Femur (tissue), 1 donor: ENCODE data around the gene MCF2L2.
"Not testable (repeated sequence)": the region's sequence is repeated elsewhere in the genome, so short reads cannot be mapped to it uniquely, and the experiment has no call there.

Experiments used
- DNase-seq: peaks from one replicate; pipeline ENCODE4 v3.0.0-alpha.2; 2017

The MCF2L2 gene

DNA sequence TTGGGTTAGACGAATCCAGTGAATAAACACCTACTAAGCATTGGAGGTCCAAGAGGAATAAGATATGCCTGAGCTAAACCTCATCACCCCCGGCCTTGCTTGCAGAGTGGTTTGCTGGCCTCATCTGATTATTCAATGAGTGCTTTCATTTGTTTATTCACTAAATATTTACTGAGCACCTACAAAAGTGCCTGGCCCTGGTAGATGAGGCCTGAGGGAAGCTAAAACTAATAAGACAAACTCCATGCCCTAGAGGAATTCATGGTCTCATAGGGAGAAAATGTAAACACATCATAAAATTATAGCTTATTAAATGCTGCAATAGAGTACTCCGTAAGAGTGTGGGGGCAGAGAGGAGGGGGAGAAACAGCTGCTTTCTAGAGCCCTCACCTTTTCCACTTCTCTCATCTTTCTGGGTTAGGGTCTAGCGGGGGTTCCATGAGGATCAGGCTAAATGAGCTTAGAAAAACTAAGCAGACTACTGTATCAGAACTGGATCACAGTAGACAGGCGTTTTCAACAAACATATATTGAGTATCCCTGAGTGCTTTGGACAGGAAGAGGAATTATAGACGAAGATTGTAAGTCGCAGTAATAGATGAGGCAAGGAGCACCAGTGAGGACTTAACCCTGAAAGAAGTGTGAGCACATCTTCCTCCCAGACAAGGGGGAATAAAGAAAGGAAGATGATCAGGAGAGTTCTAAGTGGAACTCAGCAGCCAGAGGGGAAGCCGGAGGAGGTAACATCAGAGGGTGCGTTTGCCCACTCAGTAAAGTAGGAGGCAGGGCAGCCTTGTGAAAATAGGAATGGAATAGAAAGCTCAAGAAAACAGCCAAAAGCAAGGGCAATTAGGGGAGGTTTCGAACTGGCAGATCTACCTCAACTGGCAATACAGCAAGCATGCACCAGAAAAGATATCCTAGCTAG is 234.4 kb downstream of the MCF2L2 start:
- DNase-seq = no peak

GRCh38 chr3:183192650-183193300 is 235.6 kb downstream of the MCF2L2 start:
- DNase-seq = no peak

DNA sequence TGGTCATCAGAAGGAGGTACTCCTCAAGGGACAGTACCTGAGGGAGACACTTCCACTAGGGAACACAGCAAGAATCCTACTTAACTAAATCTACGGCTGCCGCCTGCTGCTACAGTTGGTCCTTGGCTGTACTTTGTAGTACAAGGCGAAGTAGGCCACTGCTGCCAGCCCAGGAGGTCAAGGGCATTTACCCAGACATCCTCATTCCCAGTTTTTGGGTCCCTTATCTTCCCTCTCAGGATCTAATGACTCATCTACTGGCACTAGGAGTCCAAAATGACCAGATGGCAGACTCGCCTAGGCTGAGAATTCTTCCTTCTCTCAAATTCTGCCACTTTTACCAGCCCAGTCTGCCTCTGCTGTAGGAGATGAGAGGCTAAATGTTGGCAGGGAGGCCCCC is 238.8 kb downstream of the MCF2L2 start:
- DNase-seq = no peak

DNA sequence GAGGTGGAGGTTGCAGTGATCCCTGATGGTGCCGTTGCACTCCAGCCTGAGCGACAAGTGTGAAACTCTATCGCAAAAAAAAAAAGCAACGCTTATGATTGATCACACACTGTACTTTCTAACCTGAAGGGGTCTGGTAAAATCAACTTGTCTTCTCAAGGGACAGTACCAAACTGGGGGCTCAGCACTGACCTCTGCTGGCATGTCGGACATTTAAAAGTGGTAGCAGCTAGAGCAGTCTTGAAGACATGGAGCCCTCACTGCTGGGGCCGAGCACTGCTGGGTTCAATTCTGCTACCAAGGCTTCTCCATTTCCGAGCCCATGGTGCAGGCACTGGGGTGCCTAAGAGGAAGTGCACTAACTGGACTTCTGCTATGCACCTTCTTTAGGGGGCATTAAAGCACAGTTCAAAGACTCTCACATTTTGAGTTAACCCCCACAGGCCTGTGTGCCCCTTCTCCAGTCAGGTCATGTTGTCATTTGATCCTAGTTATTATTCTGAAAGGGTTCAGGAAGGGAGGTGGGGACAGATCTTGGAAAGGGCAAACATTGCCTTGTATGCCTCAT is 239.4 kb downstream of the MCF2L2 start:
- DNase-seq = no peak

DNA sequence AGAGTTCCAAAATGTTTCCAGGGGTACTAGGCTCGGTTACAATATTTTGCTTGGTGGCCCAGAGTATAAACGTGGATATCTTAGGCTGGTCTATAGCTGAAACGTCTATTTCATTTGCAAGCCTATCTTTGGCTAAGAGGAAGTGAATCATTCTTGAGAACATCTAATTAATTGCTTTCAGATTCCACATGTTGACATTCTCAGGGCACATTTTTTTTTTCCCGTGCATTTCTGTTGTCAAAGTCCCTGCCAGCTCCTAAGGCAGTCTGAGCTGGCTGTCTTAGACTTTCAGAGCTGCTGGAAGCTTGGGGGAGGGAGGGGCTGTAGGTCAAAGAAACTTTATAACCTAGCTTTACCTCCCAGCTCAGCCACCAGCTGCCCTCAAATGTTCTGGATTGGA is 242.7 kb downstream of the MCF2L2 start:
- no peak for DNase-seq

DNA sequence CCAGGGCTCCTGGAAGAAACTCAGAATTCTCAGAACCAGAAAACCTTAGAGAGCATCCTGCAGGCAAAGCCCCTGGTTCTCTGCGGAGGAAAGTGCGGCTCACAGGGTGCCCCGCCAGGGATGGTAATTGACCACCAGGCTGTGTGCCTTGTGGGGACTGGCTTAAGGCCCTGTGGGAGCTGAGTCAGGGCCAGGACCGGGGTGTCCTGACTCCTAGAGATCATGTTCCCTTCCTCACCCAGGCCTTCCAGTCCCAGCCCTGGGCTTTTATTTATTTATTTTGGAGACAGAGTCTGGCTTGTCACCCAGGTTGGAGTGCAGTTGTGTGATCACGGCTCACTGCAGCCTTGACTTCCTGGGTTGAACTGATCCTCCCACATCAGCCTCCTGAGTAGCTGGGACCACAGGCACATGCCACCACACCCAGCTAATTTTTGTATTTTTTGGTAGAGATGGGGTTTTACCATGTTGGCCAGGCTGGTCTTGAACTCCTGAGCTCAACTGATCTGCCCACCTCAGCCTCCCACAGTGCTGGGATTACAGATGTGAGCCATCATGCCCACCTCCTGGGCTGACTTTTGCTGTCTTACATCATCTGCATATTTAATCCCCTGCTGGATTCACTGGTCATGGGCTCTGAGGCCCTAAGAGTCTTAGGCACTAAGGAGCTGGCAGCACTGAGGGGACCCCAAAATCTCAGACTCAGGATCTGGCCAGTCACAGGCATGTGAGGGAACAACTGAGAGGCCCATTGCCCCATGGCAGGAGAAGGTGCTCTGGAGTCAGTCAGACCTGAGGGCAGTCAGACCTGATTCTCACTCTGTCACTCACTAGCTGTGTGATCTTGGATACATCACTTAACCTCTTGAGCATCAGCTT is 245.4 kb downstream of the MCF2L2 start:
- DNase-seq = no peak

GRCh38 chr3:183182073-183182472 is 246.3 kb downstream of the MCF2L2 start:
- no peak for DNase-seq

- no peak for DNase-seq
Observed at GRCh38 chr3:183181606-183182005, 246.8 kb downstream of the MCF2L2 start.

- DNase-seq = no peak
Observed at GRCh38 chr3:183180784-183181295, 247.6 kb downstream of the MCF2L2 start.

GRCh38 chr3:183180110-183180783 is 248.2 kb downstream of the MCF2L2 start:
- no peak for DNase-seq

DNA sequence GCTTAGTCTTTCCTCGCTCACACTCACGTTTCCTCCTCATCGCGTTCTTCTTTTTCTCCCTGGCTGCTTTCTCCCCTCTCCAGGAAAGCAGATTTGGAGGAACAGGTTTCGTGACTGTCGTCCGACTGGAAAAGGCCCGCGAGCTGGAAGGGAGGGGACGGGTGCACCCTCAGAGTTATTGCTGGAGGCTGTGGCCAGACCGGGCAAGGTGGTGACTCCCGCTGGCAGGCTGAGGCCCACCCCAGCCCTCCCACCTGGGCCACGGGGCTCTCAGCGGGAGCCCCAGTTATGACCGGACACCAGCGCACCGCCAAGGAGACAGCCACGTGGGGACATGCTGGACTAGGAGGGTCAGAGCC is 248.9 kb downstream of the MCF2L2 start:
- DNase-seq = not testable (repeated sequence)

DNA sequence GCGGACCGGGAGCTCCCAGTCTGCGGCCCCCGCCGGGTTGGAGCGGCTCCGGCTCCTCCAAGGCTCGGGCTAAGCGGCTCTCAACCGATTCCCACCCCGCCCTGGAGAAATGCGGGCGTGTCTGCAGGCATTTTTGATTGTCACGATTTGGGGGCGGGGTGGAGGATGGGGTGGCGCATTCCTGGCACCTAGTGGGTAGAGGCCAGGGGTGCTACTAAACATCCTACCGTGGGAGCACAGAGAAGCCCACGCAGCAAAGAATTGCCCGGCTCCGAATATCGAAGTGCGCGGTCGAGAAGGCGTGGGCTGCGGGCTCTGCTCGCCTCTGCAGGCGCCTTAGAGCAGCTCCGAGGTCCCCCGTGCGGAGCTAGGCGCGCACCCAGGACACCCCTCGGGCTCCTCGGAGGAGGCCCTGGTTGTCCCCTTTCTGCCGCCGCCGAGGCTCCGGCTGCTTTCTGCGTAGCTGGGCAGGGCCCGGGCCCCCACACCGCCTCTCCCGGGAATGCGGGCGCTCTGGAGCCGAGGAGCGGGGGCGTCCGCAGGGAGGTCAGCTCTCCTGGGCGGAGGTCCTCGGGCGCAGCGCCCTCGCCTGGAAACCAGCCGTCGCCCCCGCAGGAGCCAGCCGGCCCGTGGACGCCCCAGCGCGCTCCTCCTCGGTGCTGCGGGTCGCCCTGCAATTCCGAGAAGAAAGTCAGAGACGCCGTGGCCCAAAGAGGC is 249.4 kb downstream of the MCF2L2 start:
- no peak for DNase-seq

DNA sequence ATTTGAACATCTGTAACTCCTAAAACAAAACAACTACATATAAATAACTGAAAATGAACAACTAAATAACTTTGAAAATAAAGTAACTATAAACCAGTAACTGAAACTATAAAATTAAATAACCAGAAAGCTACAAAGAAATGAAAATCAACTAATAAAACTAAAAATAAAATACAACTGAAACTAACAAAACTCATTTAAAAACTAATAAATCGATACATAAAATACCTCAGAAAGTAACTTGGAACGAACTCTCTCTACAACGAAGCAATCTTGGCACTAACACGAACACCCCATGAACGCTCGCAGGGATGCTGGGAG is 249.9 kb downstream of the MCF2L2 start:
- DNase-seq = no peak

- no peak for DNase-seq
Observed at GRCh38 chr3:183172051-183172639, 256.3 kb downstream of the MCF2L2 start.

- not testable (repeated sequence) for DNase-seq
Observed at GRCh38 chr3:183167975-183168374, 260.4 kb downstream of the MCF2L2 start.

- DNase-seq = no peak
Observed at GRCh38 chr3:183163563-183163962, 264.9 kb downstream of the MCF2L2 start.

DNA sequence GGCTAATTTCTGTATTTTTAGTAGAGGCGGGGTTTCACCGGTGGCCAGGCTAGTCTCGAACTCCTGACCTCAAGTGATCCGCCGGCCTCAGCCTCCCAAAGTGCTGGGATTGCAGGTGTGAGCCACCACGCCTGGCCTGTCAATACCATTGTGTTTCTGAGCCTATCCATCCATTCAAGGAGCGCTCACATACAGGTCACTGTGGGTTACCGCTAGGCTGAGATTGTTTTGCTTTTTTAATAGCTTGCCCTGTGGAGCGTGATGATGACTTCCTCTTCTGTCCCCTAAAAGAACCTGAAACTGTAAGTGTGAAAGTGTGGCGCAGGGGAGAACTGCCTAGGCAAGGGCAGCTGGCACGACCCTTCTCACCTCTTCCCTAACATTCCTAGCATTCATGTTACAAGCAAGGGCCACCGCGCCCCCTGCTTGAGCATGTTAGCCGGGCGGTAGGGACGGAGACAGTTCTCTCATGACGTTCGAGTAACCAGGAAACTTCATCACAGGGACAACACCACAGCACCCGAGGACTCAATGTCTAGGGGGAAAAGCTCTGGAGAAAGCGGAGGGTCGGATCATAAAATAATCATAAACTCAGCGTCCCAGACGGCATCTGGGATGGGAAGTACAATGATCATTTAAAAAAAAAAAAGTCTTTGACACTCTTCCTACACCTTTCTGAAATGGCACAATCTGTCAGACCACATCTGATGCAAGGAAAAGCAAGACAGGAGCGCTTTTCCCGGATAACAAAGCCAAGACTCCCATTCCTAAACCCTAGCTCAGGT is 266.7 kb downstream of the MCF2L2 start:
- DNase-seq = no peak

GRCh38 chr3:183160616-183161015 is 267.8 kb downstream of the MCF2L2 start:
- no peak for DNase-seq

DNA sequence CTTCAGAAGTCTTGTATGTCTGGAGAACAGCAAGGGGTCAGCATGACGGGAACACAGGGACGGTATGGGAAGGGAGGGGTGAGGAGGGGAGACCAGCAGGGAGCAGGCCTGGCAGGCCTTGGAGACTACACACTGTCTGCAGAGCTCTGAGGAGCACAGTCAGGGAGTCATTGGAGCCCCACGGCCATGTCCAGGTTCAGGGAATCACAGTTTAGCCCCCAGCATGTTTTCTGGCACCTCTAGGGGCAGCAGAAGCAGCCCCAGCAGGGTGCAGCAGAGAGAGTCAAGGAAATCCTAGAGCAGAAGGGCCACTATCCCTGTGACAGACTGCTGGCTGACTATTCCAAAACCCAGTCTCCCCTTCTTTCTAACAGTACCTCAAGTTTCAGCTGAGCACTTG is 269.1 kb downstream of the MCF2L2 start:
- DNase-seq = no peak

DNA sequence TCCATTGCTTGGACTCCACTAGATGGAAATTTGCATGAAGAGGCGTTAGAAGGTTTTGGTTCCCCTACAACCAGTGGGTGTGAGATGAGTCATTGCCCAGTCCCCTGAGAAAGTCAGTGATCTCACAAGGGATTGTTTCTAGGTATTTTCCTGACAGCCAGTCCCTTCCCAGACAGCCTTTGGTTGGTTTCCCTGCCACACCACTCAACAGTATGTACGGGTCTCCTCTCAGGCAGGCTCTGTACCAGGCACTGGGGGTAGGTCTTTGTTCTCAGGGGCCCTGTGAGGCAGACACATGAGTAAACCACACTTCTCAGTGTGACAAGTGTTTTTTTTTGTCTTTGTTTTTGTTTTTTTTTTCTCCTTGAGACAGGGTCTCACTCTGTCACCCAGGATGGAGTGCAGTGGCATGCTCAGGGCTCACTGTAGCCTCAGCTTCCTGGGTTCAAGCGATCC is 269.8 kb downstream of the MCF2L2 start:
- no peak for DNase-seq
